ENCODE data around the gene EP400. TPM values are rescaled to one million over a fixed set of nuclear protein-coding genes. Genes with fewer than 3 reads are reported as not detected.

The EP400 gene
- total and polyA plus RNA-seq, 2 donors (not counting 1 experiment from before 2014, with no cell fraction given) = 3.4 to 12.4 TPM

DNA sequence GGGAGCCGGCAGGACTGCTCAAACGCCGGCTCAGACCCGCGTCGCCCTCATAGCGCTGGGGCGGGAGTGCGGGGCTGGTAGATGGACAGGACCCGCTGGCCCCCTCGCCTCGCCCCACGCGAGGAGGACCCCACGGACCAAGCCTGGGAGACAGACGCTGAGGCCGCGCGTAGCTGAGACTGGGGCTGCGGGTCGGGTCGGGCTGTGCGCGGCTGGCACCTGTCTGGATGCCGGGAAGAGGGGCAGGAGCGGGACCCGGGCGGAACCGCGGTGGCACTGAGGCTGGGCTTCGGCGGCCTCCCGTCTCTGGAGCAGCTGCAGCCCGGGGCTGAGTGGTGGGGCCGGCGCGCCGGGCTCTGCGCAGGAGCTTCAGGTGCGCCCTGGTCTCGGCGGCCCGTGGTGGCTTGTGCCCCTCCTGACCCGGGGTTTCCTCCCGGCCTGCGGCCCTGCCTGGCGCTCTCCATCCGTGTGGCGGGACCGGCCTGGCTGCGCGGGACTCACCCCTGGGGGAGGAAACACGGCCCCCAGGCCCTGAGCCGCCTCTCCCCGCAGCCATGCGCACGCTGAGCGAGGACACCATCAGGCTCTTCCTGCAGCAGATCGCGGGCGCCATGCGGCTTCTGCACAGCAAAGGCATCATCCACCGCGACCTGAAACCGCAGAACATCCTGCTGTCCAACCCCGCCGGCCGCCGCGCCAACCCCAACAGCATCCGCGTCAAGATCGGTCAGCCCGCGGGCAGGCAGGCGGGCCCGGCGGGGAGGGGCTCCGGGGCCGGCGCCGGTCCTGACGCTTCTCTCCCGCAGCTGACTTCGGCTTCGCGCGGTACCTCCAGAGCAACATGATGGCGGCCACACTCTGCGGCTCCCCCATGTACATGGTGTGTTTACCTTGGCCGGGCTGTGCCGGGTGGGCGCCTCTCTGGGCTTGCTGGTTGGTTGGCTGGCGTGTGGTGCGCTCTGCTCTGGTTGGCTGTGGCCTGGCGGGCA lies 41.4 kb upstream of the EP400 start:
- H3K36me3 ChIP-seq (ENCODE audit: control insufficient read depth, insufficient read depth, low read length) = peaks cover 5% of the 10 kb centered on the region
- TF ChIP-seq EZH2 (IDR thresholded peaks at IDR 0.05; ENCODE audit: low read length, missing control alignments) = no peak
- TF ChIP-seq, protein P1, sequence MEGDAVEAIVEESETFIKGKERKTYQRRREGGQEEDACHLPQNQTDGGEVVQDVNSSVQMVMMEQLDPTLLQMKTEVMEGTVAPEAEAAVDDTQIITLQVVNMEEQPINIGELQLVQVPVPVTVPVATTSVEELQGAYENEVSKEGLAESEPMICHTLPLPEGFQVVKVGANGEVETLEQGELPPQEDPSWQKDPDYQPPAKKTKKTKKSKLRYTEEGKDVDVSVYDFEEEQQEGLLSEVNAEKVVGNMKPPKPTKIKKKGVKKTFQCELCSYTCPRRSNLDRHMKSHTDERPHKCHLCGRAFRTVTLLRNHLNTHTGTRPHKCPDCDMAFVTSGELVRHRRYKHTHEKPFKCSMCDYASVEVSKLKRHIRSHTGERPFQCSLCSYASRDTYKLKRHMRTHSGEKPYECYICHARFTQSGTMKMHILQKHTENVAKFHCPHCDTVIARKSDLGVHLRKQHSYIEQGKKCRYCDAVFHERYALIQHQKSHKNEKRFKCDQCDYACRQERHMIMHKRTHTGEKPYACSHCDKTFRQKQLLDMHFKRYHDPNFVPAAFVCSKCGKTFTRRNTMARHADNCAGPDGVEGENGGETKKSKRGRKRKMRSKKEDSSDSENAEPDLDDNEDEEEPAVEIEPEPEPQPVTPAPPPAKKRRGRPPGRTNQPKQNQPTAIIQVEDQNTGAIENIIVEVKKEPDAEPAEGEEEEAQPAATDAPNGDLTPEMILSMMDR (conservative IDR thresholded peaks at IDR 0.05 in 1 of 2, IDR thresholded peaks at IDR 0.05 in 1 of 2; ENCODE audit: low read depth in 1 of 2, low read length in 2 of 2) = no peak
- no peaks in the 10 kb centered on the region for H4K20me1 ChIP-seq (ENCODE audit: control insufficient read depth, extremely low read depth, insufficient read depth, low read length)
- no peaks in the 10 kb centered on the region for H3K27me3 ChIP-seq (ENCODE audit: control insufficient read depth, insufficient read depth, low read length)
- peaks cover 6% of the 10 kb centered on the region for H3K4me1 ChIP-seq (ENCODE audit: control insufficient read depth, extremely low read depth, insufficient read depth, low read length)
- H2AFZ ChIP-seq (ENCODE audit: low read length) = no peak overlapping the region
- no peak overlapping the region for H3K4me3 ChIP-seq (replicated peaks in 1 of 4; ENCODE audit: control extremely low read depth in 1 of 4, insufficient read depth in 1 of 4, low read depth in 3 of 4, low read length in 4 of 4)
- H3K9ac ChIP-seq (ENCODE audit: insufficient read depth, low read length) = no peak overlapping the region
- no peaks in the 10 kb centered on the region for H3K9me3 ChIP-seq (ENCODE audit: control insufficient read depth, insufficient read depth, low read depth, low read length)
- H3K79me2 ChIP-seq (ENCODE audit: control insufficient read depth, insufficient read depth, low read length) = no peaks in the 10 kb centered on the region
- H3K27ac ChIP-seq (ENCODE audit: insufficient read depth, low read length) = no peak overlapping the region
- no peak overlapping the region for H3K4me2 ChIP-seq (ENCODE audit: extremely low read depth, insufficient read depth, low read length)
- no peak for DNase-seq (ENCODE audit: low read depth in 2 of 2)

DNA sequence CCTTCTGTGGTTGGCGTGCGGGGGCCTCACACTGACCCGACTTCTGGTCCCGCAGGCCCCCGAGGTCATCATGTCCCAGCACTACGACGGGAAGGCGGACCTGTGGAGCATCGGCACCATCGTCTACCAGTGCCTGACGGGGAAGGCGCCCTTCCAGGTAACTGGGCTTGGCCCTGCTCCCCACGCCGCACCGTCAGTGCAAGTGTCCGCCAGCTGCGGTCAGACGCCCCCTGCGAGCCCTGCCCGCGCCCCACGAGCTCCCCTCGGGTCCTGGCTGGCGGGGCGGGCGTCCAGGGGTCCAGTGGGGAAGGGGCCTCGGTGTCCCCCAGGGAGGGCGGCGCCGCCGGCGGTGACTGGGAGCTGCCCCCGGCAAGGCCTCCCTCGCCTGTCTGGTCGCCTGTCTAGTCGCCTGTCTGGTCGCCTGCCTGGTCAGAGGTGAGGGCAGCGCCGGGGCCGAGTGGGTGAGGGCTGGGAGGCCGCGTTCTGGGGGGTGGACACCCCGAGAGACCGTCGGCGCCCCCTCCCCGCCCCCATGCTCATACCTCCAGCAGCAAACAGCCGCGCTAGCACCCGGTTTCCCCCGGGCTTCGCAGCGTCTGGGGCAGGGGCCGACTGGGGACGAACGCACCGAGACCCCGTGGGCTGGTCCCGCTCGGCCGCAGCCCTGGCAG lies 40.5 kb upstream of the EP400 start:
- H3K9ac ChIP-seq (ENCODE audit: insufficient read depth, low read length) = no peak overlapping the region
- H3K4me3 ChIP-seq (replicated peaks in 1 of 4; ENCODE audit: control extremely low read depth in 1 of 4, insufficient read depth in 1 of 4, low read depth in 3 of 4, low read length in 4 of 4) = no peak overlapping the region
- no peaks in the 10 kb centered on the region for H3K9me3 ChIP-seq (ENCODE audit: control insufficient read depth, insufficient read depth, low read depth, low read length)
- no peaks in the 10 kb centered on the region for H3K27me3 ChIP-seq (ENCODE audit: control insufficient read depth, insufficient read depth, low read length)
- H4K20me1 ChIP-seq (ENCODE audit: control insufficient read depth, extremely low read depth, insufficient read depth, low read length) = no peaks in the 10 kb centered on the region
- H2AFZ ChIP-seq (ENCODE audit: low read length) = no peak overlapping the region
- H3K79me2 ChIP-seq (ENCODE audit: control insufficient read depth, insufficient read depth, low read length) = no peaks in the 10 kb centered on the region
- H3K27ac ChIP-seq (ENCODE audit: insufficient read depth, low read length) = no peak overlapping the region
- DNase-seq (ENCODE audit: low read depth in 2 of 2) = no peak
- H3K4me1 ChIP-seq (ENCODE audit: control insufficient read depth, extremely low read depth, insufficient read depth, low read length) = peaks cover 6% of the 10 kb centered on the region
- TF ChIP-seq, protein P1 (conservative IDR thresholded peaks at IDR 0.05 in 1 of 2, IDR thresholded peaks at IDR 0.05 in 1 of 2; ENCODE audit: low read depth in 1 of 2, low read length in 2 of 2) = no peak
- TF ChIP-seq EZH2 (IDR thresholded peaks at IDR 0.05; ENCODE audit: low read length, missing control alignments) = no peak
- no peak overlapping the region for H3K4me2 ChIP-seq (ENCODE audit: extremely low read depth, insufficient read depth, low read length)
- peaks cover 8% of the 10 kb centered on the region for H3K36me3 ChIP-seq (ENCODE audit: control insufficient read depth, insufficient read depth, low read length)

DNA sequence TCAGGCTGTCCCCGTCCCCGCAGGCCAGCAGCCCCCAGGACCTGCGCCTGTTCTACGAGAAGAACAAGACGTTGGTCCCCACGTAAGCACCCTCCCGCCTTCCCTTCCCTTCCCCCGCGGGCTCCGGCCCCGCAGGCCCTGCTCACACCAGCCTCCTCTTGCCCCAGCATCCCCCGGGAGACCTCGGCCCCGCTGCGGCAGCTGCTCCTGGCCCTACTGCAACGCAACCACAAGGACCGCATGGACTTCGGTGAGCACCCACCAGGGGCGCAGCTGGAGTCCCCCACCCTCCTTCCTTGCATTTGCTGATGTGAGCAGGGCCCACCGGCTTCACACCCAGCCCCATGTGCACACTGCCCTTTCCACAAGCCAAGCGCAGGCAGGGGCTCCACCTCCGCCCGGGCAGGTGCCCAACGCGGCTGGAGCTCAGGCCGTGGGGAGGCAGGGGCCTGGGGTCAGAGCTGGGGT lies 40.0 kb upstream of the EP400 start:
- Histone ChIP-seq H3K9me3 (ENCODE audit: control insufficient read depth, insufficient read depth, low read depth, low read length) (no peaks in the 10 kb centered on the region), H3K79me2 (ENCODE audit: control insufficient read depth, insufficient read depth, low read length) (no peaks in the 10 kb centered on the region), H4K20me1 (ENCODE audit: control insufficient read depth, extremely low read depth, insufficient read depth, low read length) (no peaks in the 10 kb centered on the region), H3K4me1 (ENCODE audit: control insufficient read depth, extremely low read depth, insufficient read depth, low read length) (peaks cover 6% of the 10 kb centered on the region), H3K4me3 (replicated peaks in 1 of 4; ENCODE audit: control extremely low read depth in 1 of 4, insufficient read depth in 1 of 4, low read depth in 3 of 4, low read length in 4 of 4) (no peak overlapping the region), H3K4me2 (ENCODE audit: extremely low read depth, insufficient read depth, low read length) (no peak overlapping the region), H2AFZ (ENCODE audit: low read length) (no peak overlapping the region), H3K27ac (ENCODE audit: insufficient read depth, low read length) (no peak overlapping the region), H3K36me3 (ENCODE audit: control insufficient read depth, insufficient read depth, low read length) (peaks cover 10% of the 10 kb centered on the region), H3K9ac (ENCODE audit: insufficient read depth, low read length) (no peak overlapping the region), H3K27me3 (ENCODE audit: control insufficient read depth, insufficient read depth, low read length) (no peaks in the 10 kb centered on the region)
- TF ChIP-seq, protein P1 (conservative IDR thresholded peaks at IDR 0.05 in 1 of 2, IDR thresholded peaks at IDR 0.05 in 1 of 2; ENCODE audit: low read depth in 1 of 2, low read length in 2 of 2) = no peak
- no peak for TF ChIP-seq EZH2 (IDR thresholded peaks at IDR 0.05; ENCODE audit: low read length, missing control alignments)
- no peak for DNase-seq (ENCODE audit: low read depth in 2 of 2)
